HG03196 (cell line): ENCODE measurements around the gene MBOAT1.
A peak's percentile ranks its signal among the peaks of the same experiment; 100 is the strongest.

ENCODE experiments used
- ATAC-seq: cut with Tn5 transposase; IDR thresholded peaks from one replicate; pipeline ENCODE4 v1.9.1; 2021; ENCODE audit not compliant: unreplicated experiment

Gene MBOAT1

GRCh38 chr6:20235041-20235440, 22.8 kb upstream of the MBOAT1 start:
- no peak for ATAC-seq

GRCh38 chr6:20234136-20234535, 21.9 kb upstream of the MBOAT1 start:
- ATAC-seq, result no peak

- ATAC-seq, result no peak
Observed at GRCh38 chr6:20233007-20233730, 20.9 kb upstream of the MBOAT1 start.

- no peak for ATAC-seq
Observed at GRCh38 chr6:20232188-20232587, 19.9 kb upstream of the MBOAT1 start.

DNA sequence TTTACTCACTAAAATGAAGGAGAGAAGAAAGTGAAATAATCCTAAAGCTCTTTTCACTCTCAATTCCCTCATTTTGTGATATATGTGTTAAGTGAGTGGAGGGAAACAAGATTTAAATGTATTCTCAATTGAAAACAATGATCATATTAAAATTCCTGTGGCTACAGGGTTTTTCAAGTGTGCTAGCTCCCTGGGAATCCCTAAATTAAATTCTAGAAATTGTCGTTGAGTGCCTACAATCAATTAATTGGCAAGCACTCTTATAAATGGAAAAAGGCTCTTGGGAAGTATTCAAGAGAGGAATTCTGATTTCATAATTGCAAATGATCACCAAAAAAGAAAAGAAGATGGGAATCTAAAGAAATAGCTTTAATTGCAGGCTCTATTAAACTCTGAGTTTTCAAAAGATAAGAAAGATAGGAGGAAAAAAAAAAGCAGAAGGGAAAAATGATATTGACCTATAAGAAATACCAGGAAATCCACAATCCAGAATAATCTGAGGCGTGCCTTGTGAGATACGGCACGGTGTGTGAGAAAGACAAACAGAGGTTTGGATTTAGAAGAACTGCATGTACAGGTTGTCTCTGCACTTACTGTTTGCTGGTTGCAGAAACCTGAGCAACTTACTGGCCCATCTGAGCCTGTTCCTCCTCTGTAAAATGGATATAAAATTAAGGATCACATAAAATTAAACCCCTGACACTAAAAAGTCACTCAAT, 18.3 kb upstream of the MBOAT1 start:
- no peak for ATAC-seq

DNA sequence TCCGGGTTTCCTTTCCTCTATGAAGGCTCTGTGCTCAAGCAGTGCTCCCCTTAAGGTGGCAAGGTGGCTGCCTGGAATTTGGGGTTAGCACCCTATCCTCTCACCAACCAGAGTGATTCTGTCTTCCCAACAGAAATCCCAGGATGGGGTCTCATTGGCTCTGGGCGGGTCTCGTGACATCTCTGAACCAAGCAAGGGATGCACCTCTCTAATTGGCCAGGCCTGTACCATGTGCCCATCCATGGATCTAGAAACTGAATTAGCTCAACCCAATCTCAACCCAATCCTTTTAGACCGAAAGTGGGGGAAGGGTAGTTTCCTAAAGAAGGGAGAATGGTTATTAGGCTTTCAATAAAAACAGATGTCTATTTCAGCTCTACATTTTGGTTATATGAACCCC, 17.6 kb upstream of the MBOAT1 start:
- no peak for ATAC-seq

DNA sequence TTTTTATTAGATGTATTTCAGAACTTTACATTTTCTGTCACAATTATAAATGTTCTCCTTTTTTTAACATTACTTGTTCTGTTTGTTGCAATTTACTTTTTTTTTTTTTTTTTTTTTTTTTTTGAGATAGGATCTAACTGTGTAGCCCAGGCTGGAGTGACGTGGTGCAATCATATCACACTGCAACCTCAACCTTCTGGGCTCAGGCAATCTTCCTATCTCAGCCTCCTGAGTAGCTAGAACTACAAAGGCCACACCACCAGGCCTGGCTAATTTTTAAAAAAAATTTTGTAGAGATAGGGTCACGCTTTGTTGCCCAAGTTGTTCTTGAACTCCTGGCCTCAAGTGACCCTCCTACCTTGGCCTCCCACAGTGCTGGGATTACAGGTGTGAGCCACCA, 15.1 kb upstream of the MBOAT1 start:
- no peak for ATAC-seq

- ATAC-seq, result no peak
Observed at GRCh38 chr6:20223141-20223540, 10.9 kb upstream of the MBOAT1 start.

GRCh38 chr6:20221421-20221820, 9.2 kb upstream of the MBOAT1 start:
- no peak for ATAC-seq

- ATAC-seq, result no peak
Observed at GRCh38 chr6:20220359-20220758, 8.1 kb upstream of the MBOAT1 start.

- no peak for ATAC-seq
Observed at GRCh38 chr6:20217891-20218290, 5.6 kb upstream of the MBOAT1 start.

- no peak for ATAC-seq
Observed at GRCh38 chr6:20217324-20217855, 5.1 kb upstream of the MBOAT1 start.

DNA sequence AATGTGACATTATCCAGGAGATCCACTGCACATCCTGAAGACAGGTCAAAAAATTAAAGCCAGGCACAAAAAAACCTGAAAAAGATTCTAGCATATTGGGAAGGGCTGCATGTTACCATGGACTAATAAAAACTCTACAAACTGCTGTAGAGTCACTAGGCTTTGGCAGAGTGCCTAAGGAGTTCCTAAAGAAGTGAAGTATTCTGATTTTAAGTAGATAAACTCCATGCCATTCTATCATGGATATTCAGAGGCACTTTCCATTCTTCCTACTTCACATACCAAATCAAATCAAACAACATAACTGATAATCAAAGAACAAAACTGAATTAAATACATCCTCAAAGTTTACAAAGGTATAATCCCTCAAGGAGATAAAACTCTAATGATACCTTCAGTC, 3.0 kb upstream of the MBOAT1 start:
- no peak for ATAC-seq

GRCh38 chr6:20213271-20213798, 1.1 kb upstream of the MBOAT1 start:
- no peak for ATAC-seq

DNA sequence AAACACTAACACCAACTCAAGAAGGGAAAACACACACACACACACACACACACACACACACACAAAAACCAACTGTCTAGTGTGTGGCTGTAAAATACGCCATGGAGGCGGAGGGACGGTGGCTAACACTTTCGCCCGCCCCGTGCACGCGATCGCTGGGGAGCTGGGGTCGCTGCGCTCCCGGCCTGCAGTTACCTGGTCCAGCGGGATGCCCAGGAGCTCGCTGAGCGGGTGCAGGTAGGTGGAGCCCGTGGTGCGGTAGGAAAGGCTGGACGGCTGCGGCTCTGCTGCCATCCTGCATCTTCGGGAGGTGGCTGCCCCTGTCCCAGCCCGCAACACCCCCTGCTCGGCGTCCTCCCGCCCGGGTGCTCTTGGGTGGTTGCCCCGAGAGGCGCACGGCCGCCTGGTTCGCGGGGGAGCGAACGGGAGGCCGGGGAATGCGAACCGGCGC, 303 bp downstream of the MBOAT1 start:
- ATAC-seq, result peak; percentile 24

DNA sequence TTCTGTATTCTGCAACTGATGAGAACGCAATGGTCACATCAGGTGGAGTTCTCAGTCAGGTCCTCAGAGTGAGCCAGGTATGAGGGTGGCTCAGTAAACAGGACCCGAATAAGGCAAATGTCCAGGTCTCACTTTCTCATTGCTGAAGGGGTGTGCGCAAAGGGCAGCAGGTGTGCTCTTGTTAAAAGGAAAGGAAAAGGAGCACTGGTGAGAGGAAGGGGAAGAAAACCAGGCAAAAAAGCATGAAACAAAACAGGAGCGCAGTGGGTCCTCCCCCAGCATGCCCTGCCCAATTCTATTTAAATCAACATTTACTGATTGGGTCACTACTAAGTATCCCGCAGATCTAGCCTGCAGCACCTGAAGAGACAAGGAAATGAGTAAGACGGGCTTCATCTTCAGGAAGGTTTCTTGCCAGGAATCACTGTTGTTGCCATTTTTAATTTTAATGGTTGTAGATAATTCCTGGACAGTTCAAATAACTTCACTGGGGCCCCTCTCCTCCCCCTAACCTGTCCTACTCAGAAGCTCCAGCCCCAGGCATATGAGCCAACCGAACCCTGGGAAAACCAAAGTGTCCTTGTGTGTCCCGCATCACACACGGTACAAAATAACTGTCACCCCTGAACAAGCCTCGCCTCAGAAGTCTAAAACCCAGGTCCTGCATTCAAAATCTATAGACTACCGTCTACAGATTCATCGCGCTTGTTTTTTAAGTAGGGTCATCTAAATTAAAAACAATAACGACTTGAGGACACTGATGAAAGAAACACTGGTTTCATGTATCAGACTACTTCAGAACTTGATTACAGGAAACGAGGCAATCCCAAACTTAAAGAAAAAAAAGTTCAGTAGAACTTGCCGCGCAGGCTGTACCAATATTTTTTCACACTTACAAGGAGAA, 980 bp downstream of the MBOAT1 start:
- peak; percentile 24 for ATAC-seq

DNA sequence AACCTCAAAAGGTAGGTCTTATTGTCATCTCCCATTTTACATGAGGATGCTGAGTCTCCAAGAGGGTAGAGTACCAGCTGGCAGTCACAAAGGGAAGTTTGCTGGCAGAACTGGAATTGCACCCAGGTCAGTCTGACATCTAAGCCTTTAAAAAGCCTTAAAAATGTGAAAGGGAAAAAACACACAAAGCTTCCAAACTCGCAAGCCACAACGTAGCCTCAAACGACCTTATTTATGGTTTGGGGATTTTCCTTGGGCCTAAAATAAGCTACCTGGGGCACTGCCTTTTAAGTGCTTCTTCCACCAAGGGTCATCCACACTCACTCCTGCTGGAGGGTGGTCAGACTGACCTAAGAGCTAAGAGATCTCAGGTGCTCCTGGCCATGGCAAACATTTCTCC, 2.1 kb downstream of the MBOAT1 start:
- no peak for ATAC-seq

DNA sequence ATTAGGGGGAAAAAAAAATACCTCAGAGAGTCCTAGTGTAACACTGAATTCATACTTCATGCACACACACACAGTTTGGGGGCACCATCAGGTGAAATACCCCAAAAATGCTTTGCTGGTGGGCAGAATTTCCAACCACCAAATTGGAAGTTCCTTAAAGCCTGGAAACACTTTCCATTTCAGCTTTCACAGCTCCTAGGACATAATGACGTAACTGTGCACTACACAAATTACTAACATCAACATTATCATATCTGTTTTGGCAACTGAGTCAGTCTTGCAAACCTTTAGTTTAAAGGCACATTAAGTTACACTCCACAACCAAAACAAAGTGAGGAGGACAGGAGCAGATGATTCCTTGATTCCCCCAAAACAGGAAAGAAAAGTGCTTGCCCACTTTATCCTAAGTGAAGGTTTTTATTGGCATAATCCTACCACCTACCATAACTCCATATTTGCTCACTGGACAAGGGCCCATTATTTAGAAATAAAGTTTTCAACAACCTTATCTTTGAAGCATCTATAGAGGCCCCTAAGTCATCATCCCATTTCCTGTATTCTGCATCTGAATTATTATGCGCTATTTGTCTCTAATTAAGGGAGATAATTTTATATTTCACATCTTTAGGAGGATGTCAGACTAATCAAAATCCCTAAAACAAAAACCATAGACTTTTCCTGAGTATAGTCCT, 3.4 kb downstream of the MBOAT1 start:
- no peak for ATAC-seq

DNA sequence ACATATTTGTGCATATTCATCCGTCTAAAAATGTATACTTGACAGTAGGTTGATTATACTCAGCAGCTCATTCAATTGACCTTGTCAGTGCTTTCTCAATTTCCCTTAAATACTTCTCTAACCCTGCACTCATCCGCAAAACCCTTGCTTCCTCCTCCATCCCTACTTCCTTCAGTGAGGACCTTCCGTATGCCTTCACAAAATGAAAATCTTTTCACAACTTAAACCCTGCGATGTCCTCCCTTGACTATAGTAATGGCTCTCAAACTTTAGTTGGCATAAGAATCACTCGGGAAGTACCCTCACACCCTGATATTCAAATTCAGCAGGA, 5.2 kb downstream of the MBOAT1 start:
- ATAC-seq, result no peak

DNA sequence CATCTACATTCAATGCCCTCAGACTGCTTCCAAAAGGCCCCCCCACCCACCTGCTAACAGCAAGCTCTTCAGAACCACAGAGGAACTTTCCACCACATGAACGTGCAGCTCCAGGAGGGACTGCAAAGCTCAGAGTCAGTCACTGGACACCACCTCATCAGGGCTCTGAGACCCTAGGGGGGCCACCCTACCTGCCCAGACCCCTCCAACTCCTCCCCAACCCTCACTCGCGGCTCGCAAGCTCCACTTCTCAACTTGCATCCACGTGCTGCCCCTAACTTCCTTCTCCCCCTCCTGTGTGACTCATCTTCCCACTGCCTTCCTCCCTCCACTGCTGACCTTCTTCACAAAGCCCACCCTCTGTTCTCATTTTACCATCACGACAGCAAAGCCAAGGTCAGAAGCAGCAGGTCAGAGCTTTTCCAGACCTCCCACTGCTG, 6.5 kb downstream of the MBOAT1 start:
- ATAC-seq, result no peak

GRCh38 chr6:20204512-20204894, 7.8 kb downstream of the MBOAT1 start:
- no peak for ATAC-seq
